ENCODE results near the gene ZNF687.

DNA sequence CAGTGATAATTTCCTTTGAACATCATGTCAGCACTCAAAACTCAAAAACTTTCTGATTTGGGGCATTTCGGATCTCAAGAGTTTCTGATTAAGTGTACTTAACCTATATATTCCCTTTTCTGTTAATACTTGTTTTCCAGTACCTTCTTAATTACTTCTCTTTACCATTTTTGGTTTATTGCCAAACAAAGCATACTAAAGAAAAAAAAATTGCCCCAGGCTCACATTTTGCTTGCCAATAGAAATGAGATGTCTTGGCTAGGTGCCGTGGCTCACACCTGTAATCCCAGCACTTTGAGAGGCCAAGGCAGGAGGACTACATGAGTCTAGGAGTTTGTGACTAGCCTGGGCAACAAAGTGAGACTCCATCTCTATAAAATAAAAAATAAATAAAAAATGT is 22.7 kb upstream of the ZNF687 start:
- TF ChIP-seq POLR2A (IDR thresholded peaks at IDR 0.05): no peak
- no peak for TF ChIP-seq POLR2AphosphoS5 (IDR thresholded peaks at IDR 0.05)
- TF ChIP-seq, protein P1, sequence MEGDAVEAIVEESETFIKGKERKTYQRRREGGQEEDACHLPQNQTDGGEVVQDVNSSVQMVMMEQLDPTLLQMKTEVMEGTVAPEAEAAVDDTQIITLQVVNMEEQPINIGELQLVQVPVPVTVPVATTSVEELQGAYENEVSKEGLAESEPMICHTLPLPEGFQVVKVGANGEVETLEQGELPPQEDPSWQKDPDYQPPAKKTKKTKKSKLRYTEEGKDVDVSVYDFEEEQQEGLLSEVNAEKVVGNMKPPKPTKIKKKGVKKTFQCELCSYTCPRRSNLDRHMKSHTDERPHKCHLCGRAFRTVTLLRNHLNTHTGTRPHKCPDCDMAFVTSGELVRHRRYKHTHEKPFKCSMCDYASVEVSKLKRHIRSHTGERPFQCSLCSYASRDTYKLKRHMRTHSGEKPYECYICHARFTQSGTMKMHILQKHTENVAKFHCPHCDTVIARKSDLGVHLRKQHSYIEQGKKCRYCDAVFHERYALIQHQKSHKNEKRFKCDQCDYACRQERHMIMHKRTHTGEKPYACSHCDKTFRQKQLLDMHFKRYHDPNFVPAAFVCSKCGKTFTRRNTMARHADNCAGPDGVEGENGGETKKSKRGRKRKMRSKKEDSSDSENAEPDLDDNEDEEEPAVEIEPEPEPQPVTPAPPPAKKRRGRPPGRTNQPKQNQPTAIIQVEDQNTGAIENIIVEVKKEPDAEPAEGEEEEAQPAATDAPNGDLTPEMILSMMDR (IDR thresholded peaks at IDR 0.05): no peak

Data from prostate gland (tissue), 2 donors.